GM18505 (cell line): Measurements from ENCODE around the gene ADRM1.

ENCODE experiments used
- ATAC-seq: cut with Tn5 transposase; IDR thresholded peaks from one replicate; pipeline ENCODE4 v1.9.1; 2021; ENCODE audit not compliant: unreplicated experiment
- POLR2A ChIP-seq: IDR thresholded peaks from 4 replicates; pipeline ENCODE4 v1.6.1; 2011; ENCODE audit warnings: borderline replicate concordance; ENCODE audit not compliant: insufficient read depth, insufficient read length; ENCODE audit errors: extremely low read depth

ADRM1 gene

GRCh38 chr20:62322492-62323041 is 19.8 kb downstream of the ADRM1 start:
- no peak for ATAC-seq
- no peak for TF ChIP-seq POLR2A

DNA sequence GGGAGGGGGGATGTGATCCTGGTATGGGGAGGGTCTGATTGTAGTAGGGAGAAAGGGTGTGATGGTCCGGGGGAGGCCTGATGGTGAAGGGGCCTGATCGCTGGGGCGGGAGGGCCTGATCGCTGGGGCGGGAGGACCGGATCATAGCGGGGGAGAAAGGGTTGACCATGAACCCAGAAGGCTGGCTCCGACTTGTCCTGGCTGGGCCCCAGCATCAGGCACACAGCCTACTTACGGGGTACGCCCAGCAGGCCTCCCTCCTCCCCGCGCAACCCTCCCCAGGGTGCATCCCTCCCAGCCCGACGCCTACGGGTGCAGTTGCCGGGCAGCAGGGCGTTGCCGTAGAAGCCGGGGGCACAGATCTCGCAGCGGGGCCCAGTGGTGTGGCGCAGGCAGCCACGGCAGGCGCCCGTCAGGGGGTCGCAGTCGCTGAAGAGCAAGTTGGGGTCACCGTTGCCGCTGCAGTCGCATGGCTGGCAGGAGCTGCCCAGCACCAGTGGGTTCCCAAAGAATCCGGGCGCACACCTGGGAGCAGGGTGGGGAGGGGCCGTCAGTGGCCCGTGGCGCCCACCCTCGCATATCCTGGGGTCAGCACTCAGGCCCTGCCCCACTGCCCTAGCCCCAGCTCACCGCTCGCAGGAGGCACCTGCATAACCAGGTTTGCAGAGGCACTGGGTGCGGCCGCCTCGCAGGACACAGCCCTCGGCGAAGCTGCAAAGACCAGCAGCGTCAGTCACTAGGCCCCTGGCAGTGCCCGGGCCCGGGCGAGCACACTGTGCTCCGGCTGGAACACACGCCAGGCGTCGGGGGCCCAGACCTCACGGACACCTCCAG is 20.6 kb downstream of the ADRM1 start:
- no peak for ATAC-seq
- TF ChIP-seq POLR2A, result no peak

DNA sequence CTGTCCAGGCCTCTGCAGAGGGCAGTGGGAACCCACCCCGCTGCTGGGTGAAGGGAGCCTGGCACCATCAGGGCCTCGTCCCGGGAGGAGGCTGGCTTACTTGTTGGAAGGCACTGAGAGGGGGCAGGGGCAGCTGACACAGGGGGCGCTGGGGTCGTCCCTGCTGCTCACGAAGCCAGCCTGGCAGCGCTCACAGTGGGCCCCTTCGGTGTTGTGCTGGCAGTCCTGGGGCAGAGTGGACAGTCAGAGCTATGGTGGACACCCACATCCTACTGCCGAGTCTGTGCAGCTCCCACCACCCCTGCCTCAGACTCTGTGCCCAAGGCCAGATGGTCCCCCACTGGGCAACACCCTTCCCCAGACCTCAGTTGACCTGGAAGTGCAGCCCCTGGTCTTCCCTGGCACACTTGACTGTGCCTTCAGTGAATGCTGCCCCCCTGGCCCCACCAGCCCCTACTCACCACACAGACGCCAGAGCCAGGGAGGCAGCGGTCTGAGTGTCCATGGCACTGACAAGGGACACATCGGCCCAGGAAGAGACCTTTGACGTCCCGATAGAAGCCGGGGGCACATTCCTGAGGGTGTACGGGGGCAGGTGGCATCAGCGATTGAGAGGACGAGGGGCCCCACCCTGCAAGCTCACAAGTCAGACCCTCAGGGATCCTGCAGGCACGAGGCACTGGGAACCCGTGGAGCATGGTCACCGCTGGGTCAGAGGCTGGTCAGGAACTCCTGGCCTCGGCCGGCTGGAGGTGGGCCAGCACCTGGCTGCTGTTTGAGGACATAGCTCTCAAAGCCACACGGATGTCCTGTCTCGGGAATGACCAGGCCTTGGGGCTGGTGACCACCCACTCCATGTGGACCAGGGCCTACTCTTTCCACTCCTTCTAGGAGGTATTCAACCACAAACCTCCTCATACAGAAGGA is 21.4 kb downstream of the ADRM1 start:
- no peak for TF ChIP-seq POLR2A
- ATAC-seq, result no peak

GRCh38 chr20:62325172-62325905 is 22.5 kb downstream of the ADRM1 start:
- no peak for ATAC-seq
- TF ChIP-seq POLR2A, result no peak

- ATAC-seq, result no peak
- TF ChIP-seq POLR2A, result no peak
These were observed 23.8 kb downstream of the ADRM1 start for GRCh38 chr20:62326559-62326958.

- no peak for ATAC-seq
- TF ChIP-seq POLR2A, result no peak
These were observed 24.3 kb downstream of the ADRM1 start for GRCh38 chr20:62326959-62327725.

GRCh38 chr20:62327726-62328495 is 25.1 kb downstream of the ADRM1 start:
- ATAC-seq, result no peak
- no peak for TF ChIP-seq POLR2A

DNA sequence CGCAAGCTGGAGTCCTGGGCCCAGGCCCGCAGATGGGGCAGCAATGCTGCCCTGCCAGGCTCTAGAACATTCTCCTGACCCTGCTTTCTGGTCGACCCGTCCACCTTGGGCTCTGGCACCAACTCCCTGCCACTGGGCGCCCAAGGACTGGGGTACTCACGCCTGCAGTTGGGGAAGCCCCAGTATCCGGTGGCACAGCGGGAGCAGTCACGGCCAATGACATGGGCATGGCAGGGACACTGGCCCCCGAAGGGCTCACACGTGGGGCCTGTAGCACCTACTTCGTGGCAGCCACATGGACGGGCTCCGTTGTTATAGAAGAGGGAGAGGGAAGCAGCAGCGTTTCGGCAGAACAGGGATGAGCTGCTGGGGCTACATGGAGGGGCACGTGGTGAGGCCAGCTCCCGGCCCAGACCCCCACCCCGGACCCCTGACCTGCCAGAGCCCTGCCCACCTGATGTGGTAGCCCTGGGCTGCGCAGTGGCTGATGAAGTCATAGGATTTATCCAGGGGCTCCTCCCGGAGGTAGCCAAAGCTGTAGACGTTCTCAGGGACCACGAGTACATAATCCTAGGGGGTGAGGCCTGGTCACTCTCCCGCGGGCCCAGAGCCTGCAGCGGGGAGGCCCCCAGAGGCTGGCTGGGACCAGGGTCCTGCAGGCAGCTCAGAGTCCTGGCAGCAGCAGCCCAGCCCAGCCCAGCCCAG is 26.0 kb downstream of the ADRM1 start:
- ATAC-seq, result no peak
- no peak for TF ChIP-seq POLR2A

- ATAC-seq, result no peak
- TF ChIP-seq POLR2A, result no peak
These were observed 26.9 kb downstream of the ADRM1 start for GRCh38 chr20:62329389-62330377.
